K562 (cell line): ENCODE data around the gene MAML1. TPM values are rescaled to one million over a fixed set of nuclear protein-coding genes. Genes with fewer than 3 reads are reported as not detected.

Experiments used
- AFF4 ChIP-seq: sonication (generic); formaldehyde crosslinking; IDR thresholded peaks from 2 replicates; pipeline ENCODE4 v1.8.0; 2023; ENCODE audit warnings: mild to moderate bottlenecking, missing genetic modification reagents
- ARHGAP35 ChIP-seq: fragments of 450-650 bp; IDR thresholded peaks from 2 replicates; pipeline ENCODE4 v1.6.1; 2018; ENCODE audit not compliant: partially characterized antibody
- CCNT2 ChIP-seq: IDR thresholded peaks from 2 replicates; pipeline ENCODE4 v1.6.1; 2011; ENCODE audit warnings: borderline replicate concordance, low read depth, mild to moderate bottlenecking, moderate library complexity, mixed read lengths, low read length; ENCODE audit not compliant: insufficient read length; ENCODE audit errors: extremely low read depth
- EGR1 ChIP-seq: fragments of 450-650 bp; conservative IDR thresholded peaks from 2 replicates; pipeline ENCODE4 v1.6.1; 2017; ENCODE audit warnings: mild to moderate bottlenecking
- FOS ChIP-seq: IDR thresholded peaks from 3 replicates; pipeline ENCODE4 v1.6.1; 2011; ENCODE audit not compliant: insufficient read length; ENCODE audit errors: extremely low read depth
- FOXA3 ChIP-seq, 2 experiments: fragments of 450-650 bp in 1 of 2; sonication (generic) in 1 of 2; formaldehyde crosslinking; IDR thresholded peaks in 1 of 2; conservative IDR thresholded peaks in 1 of 2; 2 replicates each; pipeline versions ENCODE4 v1.4.0 to v1.8.0; 2020 to 2022; ENCODE audit warnings: mild to moderate bottlenecking in 2 of 2, missing genetic modification reagents in 1 of 2
- KLF6 ChIP-seq: fragments of 250-450 bp; sonication (Bioruptor Pico); IDR thresholded peaks from 2 replicates; pipeline ENCODE4 v1.4.0; 2020; ENCODE audit warnings: mild to moderate bottlenecking, moderate library complexity, borderline replicate concordance
- NONO ChIP-seq, 2 experiments: fragments of 200-400 bp in 1 of 2; fragments of 450-650 bp in 1 of 2; formaldehyde crosslinking in 1 of 2; IDR thresholded peaks; 2 replicates each; pipeline ENCODE4 v1.6.1; 2017; ENCODE audit warnings: low read depth in 2 of 2, mild to moderate bottlenecking in 2 of 2, moderate library complexity in 2 of 2, low read length in 1 of 2
- PHB ChIP-seq: fragments of 250-450 bp; sonication (Bioruptor Pico); IDR thresholded peaks from 2 replicates; pipeline ENCODE4 v1.5.0; 2021
- PURB ChIP-seq: sonication (generic); formaldehyde crosslinking; IDR thresholded peaks from 2 replicates; pipeline ENCODE4 v1.9.0; 2021; ENCODE audit warnings: low read depth, mild to moderate bottlenecking, missing genetic modification reagents
- SETDB1 ChIP-seq: IDR thresholded peaks from one replicate; pipeline ENCODE4 v1.6.1; 2012; ENCODE audit warnings: low read length, control low read depth, inconsistent platforms
- SUPT5H ChIP-seq: fragments of 450-650 bp; IDR thresholded peaks from 2 replicates; pipeline ENCODE4 v1.6.1; 2016
- ZBTB8A ChIP-seq: fragments of 450-650 bp; IDR thresholded peaks from 2 replicates; pipeline ENCODE4 v1.6.1; 2018; ENCODE audit warnings: mild to moderate bottlenecking, moderate library complexity; ENCODE audit not compliant: partially characterized antibody
- ZNF12 ChIP-seq: sonication (generic); formaldehyde crosslinking; IDR thresholded peaks from 2 replicates; pipeline ENCODE4 v1.4.0; 2020; ENCODE audit warnings: mild to moderate bottlenecking, missing genetic modification reagents
- ZNF717 ChIP-seq: fragments of 250-450 bp; sonication (Bioruptor Pico); IDR thresholded peaks from 2 replicates; pipeline ENCODE4 v1.5.0; 2021
- polyA plus RNA-seq, 8 experiments: library from polyadenylated mRNA; depleted of rRNA in 4 of 8; stranded (reverse) in 5 of 8; unstranded in 3 of 8; fragments of >200 nt; fragmentation: Nextera tagmentation in 2 of 8; fragmentation: Illumina TruSeq in 1 of 8; extraction: Ambion mirVana in 2 of 8; extraction: Trizol in 1 of 8; gene quantifications; 2 replicates each; pipeline versions ENCODE4 v1.2.1 to v1.2.3, GENCODE V29; 2011 to 2014; ENCODE audit warnings: inconsistent platforms in 1 of 8, missing spikeins in 1 of 8
- total RNA-seq, 7 experiments: library from RNA; depleted of rRNA in 6 of 7; stranded (reverse); fragments of >200 nt in 6 of 7; fragmentation: Illumina TruSeq in 2 of 7; extraction: Trizol in 2 of 7; gene quantifications; 2 replicates each; pipeline versions ENCODE4 v1.2.1 to v1.2.3, GENCODE V29; 2011 to 2021; ENCODE audit warnings: low replicate concordance in 1 of 7
- TF ChIP-seq, protein P1 (sequence below): fragments of 200-800 bp; sonication (Bioruptor generic); IDR thresholded peaks from 2 replicates; pipeline ENCODE4 v1.6.1; 2017; ENCODE audit warnings: missing genetic modification characterization, missing compliant biosample characterization
- TF ChIP-seq, protein P2 (sequence below): fragments of 450-650 bp; IDR thresholded peaks from 2 replicates; pipeline ENCODE4 v1.6.1; 2017; ENCODE audit warnings: antibody characterized with exemption
- TF ChIP-seq, protein P3 (sequence below): sonication (generic); formaldehyde crosslinking; IDR thresholded peaks from 2 replicates; pipeline ENCODE4 v1.8.1; 2023; ENCODE audit warnings: mild to moderate bottlenecking, missing genetic modification reagents

The MAML1 gene
- total and polyA plus RNA-seq, 9 of the 15 experiments (the other 6 are each of a cell fraction or from before 2014, with no cell fraction given) = 0.32 to 18.4 (median 7.0) TPM

GRCh38 chr5:179821298-179822058, 88.9 kb downstream of the MAML1 start (continued):
- TF ChIP-seq KLF6 = no peak
- no peak for TF ChIP-seq SETDB1
- no peak for TF ChIP-seq NONO (IDR thresholded peaks at IDR 0.05; ENCODE audit: low read depth in 2 of 2, low read length in 1 of 2)
- TF ChIP-seq, protein P1, sequence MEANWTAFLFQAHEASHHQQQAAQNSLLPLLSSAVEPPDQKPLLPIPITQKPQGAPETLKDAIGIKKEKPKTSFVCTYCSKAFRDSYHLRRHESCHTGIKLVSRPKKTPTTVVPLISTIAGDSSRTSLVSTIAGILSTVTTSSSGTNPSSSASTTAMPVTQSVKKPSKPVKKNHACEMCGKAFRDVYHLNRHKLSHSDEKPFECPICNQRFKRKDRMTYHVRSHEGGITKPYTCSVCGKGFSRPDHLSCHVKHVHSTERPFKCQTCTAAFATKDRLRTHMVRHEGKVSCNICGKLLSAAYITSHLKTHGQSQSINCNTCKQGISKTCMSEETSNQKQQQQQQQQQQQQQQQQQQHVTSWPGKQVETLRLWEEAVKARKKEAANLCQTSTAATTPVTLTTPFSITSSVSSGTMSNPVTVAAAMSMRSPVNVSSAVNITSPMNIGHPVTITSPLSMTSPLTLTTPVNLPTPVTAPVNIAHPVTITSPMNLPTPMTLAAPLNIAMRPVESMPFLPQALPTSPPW = peak; percentile 70
- TF ChIP-seq ARHGAP35 = no peak
- TF ChIP-seq ZNF12 (CRISPR knock-in tag) = no peak
- no peak for TF ChIP-seq ZNF717 (CRISPR knock-in tag)
- TF ChIP-seq FOXA3 (CRISPR knock-in tag; conservative IDR thresholded peaks at IDR 0.05 in 1 of 2, IDR thresholded peaks at IDR 0.05 in 1 of 2) = peak; percentile 33 to 94; a peak in 3 of 4 replicates
- no peak for TF ChIP-seq FOS
- TF ChIP-seq AFF4 = peak; percentile 93
- TF ChIP-seq EGR1 = peak; percentile 39; the same call in 1 of the 2 replicates
- peak; percentile 78 for TF ChIP-seq CCNT2
- TF ChIP-seq PHB (CRISPR knock-in tag) = peak; percentile 82; the same call in 1 of the 2 replicates
- no peak for TF ChIP-seq PURB (CRISPR knock-in tag)
- TF ChIP-seq SUPT5H = peak; percentile 68
- TF ChIP-seq, protein P2, sequence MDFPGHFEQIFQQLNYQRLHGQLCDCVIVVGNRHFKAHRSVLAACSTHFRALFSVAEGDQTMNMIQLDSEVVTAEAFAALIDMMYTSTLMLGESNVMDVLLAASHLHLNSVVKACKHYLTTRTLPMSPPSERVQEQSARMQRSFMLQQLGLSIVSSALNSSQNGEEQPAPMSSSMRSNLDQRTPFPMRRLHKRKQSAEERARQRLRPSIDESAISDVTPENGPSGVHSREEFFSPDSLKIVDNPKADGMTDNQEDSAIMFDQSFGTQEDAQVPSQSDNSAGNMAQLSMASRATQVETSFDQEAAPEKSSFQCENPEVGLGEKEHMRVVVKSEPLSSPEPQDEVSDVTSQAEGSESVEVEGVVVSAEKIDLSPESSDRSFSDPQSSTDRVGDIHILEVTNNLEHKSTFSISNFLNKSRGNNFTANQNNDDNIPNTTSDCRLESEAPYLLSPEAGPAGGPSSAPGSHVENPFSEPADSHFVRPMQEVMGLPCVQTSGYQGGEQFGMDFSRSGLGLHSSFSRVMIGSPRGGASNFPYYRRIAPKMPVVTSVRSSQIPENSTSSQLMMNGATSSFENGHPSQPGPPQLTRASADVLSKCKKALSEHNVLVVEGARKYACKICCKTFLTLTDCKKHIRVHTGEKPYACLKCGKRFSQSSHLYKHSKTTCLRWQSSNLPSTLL = no peak
- TF ChIP-seq, protein P3, sequence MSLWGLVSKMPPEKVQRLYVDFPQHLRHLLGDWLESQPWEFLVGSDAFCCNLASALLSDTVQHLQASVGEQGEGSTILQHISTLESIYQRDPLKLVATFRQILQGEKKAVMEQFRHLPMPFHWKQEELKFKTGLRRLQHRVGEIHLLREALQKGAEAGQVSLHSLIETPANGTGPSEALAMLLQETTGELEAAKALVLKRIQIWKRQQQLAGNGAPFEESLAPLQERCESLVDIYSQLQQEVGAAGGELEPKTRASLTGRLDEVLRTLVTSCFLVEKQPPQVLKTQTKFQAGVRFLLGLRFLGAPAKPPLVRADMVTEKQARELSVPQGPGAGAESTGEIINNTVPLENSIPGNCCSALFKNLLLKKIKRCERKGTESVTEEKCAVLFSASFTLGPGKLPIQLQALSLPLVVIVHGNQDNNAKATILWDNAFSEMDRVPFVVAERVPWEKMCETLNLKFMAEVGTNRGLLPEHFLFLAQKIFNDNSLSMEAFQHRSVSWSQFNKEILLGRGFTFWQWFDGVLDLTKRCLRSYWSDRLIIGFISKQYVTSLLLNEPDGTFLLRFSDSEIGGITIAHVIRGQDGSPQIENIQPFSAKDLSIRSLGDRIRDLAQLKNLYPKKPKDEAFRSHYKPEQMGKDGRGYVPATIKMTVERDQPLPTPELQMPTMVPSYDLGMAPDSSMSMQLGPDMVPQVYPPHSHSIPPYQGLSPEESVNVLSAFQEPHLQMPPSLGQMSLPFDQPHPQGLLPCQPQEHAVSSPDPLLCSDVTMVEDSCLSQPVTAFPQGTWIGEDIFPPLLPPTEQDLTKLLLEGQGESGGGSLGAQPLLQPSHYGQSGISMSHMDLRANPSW (CRISPR knock-in tag) = no peak
- no peak for TF ChIP-seq ZBTB8A
